GM21737 (cell line): ENCODE data around the gene CYP2B6.
"Not testable (repeated sequence)": the region's sequence is repeated elsewhere in the genome, so short reads cannot be mapped to it uniquely, and the experiment has no call there.

Source experiments
- ATAC-seq: cut with Tn5 transposase; IDR thresholded peaks from one replicate; pipeline ENCODE4 v1.9.1; 2021; ENCODE audit warnings: mild to moderate bottlenecking, moderate library complexity; ENCODE audit not compliant: unreplicated experiment

CYP2B6 gene

GRCh38 chr19:40990972-40991381 lies at the start of gene CYP2B6:
Gene CYP2B6 (plus strand): TSS chr19:40991282. CDS start chr19:40991306, 24 bp downstream.
- ATAC-seq = no peak

GRCh38 chr19:40941481-40942219 lies 49.4 kb upstream of the CYP2B6 start:
- no peak for ATAC-seq

GRCh38 chr19:40945645-40946044 lies 45.4 kb upstream of the CYP2B6 start:
- ATAC-seq = no peak

- ATAC-seq = no peak
Observed at GRCh38 chr19:40947114-40947513, 44.0 kb upstream of the CYP2B6 start.

- ATAC-seq = no peak
Observed at GRCh38 chr19:40947573-40947972, 43.5 kb upstream of the CYP2B6 start.

- no peak for ATAC-seq
Observed at GRCh38 chr19:40948580-40949299, 42.3 kb upstream of the CYP2B6 start.

GRCh38 chr19:40954573-40954972 lies 36.5 kb upstream of the CYP2B6 start:
- no peak for ATAC-seq

DNA sequence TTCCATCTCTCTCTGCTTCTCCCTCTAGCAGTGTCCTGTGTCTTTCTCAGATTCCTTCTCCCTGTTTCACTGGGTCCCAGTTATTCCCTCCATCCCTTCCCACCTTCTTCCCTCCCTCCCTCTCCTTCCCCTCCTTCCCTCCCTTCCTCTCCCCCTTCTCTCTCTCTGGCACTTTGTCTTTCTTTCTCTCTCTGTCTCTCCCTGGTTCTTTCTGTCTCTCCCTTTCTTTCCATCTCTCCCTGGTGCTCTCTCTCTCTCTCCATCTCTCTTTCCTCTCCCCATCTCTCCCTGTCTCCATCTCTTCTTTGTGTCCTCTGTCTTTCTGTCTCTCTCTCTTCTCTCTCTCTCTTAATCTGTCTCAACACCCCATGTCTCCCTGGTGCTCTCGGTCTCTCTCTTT lies 31.7 kb upstream of the CYP2B6 start:
- ATAC-seq = no peak

DNA sequence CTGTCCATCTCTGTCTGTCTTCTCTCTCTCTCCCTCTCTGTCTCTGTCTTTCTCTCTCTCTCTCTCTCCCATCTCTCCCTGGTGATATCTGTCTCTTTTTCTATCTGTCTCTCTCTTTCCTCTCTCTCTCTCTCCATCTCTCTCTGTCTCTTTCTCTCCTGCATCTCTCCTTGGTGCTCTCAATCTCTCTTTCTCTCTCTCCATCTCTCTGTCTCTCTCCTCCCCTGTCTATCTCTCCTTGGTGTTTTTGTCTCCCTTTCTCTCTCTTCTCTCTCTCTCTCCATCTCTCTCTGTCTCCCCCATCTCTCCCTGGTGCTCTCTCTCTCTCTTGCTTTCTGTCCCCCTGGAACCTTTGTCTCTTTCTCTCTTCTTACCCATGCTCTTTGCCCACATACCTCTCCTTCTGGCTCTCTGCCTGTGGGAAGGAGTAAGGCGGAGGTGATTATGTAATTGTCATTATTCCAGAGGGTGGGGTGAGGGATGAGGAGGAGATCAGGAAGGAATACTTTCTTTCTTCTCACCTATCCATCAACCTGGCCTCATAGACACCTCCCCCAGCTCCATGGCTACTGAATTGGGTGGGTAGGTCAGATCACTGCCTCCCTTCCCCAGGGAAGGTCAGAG lies 30.9 kb upstream of the CYP2B6 start:
- no peak for ATAC-seq

GRCh38 chr19:40960780-40961179 lies 30.3 kb upstream of the CYP2B6 start:
- no peak for ATAC-seq

- ATAC-seq = no peak
Observed at GRCh38 chr19:40962460-40962961, 28.6 kb upstream of the CYP2B6 start.

GRCh38 chr19:40964361-40964760 lies 26.7 kb upstream of the CYP2B6 start:
- not testable (repeated sequence) for ATAC-seq

DNA sequence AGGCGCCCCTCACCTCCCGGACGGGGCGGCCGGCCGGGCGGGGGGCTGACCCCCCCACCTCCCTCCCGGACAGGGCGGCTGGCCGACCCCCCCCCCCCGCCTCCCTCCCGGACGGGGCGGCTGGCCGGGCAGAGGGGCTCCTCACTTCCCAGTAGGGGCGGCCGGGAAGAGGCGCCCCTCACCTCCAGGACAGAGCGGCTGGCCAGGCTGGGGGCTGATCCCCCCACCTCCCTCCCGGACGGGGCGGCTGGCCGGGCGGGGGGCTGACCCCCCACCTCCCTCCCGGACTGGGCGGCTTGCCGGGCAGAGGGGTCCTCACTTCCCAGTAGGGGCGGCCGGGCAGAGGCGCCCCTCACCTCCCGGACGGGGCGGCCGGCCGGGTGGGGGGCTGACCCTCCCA lies 25.7 kb upstream of the CYP2B6 start:
- ATAC-seq = not testable (repeated sequence)

GRCh38 chr19:40966591-40966990 lies 24.5 kb upstream of the CYP2B6 start:
- ATAC-seq = not testable (repeated sequence)

- not testable (repeated sequence) for ATAC-seq
Observed at GRCh38 chr19:40968065-40968464, 23.0 kb upstream of the CYP2B6 start.

DNA sequence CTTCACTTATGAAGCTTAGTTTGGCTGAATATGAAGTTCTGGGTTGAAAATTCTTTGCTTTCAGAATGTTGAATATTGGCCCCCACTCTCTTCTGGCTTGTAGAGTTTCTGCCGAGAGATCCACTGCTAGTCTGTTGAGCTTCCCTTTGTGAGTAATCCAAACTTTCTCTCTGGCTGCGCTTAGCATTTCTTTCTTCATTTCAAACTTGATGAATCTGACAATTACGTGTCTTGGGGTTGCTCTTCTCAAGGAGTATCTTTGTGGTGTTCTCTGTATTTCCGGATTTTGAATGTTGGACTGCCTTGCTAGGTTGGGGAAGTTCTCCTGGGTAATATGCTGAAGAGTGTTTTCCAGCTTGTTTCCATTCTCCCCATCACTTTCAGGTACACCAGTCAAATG lies 21.4 kb upstream of the CYP2B6 start:
- not testable (repeated sequence) for ATAC-seq

DNA sequence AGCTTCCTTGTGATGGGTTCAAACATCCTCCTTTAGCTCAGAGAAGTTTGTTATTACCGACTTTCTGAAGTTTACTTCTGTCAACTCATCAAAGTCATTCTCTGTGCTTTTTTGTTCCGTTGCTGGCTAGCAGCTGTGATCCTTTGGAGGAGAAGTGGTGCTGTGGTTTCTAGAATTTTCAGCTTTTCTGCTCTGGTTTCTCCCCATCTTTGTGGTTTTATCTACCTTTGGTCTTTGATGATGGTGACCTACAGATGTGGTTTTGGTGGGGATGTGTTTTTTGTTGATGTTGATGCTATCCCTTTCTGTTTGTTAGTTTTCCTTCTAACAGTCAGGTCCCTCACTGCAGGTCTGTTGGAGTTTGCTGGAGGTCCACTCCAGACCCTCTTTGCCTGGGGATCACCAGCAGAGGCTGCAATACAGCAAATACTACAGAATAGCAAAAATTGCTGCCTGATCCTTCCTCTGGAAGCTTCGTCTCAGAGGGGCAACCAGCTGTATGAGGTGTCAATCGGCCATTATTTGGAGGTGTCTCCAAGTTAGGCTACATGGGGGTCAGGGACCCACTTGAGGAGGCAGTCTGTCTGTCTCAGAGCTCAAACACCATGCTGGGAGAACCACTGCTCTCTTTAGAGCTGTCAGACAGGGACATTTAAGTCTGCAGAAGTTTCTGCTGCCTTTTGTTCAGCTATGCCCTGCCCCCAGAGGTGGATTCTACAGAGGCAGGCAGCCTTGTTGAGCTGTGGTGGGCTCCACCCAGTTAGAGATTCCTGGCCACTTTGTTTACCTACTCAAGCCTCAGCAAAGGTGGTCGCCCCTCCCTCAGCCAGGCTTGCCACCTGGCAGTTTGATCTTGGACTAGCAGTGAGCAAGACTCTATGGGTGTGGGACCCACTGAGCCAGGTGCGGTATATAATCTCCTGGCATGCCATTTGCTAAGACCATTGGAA lies 20.4 kb upstream of the CYP2B6 start:
- not testable (repeated sequence) for ATAC-seq

DNA sequence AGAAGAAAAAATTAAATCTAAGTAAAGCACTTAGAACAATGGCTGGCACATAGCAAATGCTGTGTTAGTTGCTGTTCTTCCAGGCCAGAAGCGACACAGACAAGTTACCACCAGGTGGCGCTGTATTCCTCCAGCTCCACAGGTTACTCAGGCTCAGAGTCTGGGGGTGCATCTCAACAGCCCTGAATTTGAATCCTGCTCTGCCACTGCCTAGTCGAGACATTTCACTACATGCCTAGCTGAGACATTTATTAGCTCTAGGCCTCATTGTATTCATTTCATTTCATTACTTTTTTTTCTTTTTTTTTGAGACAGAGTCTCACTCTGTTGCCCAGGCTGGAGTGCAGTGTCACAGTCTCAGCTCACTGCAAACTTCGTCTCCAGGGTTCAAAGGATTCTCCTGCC lies 16.4 kb upstream of the CYP2B6 start:
- ATAC-seq = no peak

DNA sequence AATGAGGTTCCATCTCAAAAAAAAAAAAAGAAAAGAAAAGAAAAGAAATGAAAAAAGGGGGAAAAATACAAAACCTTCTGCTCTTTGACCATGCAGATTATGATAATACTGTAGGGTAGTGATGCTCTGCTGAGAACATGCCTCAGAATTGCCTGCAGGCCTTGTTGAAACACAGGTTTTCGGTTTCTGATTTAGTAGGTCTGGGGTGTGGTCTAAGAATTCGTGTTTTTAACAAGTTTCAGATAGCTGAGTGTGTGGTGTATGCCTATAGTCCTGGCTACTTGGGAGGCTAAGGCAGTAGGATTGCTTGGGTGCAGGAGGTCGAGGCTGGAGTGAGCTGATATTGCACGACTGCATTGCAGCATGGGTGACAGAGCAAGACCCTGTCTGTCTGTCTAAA lies 14.9 kb upstream of the CYP2B6 start:
- no peak for ATAC-seq

- no peak for ATAC-seq
Observed at GRCh38 chr19:40976724-40977123, 14.4 kb upstream of the CYP2B6 start.

- ATAC-seq = not testable (repeated sequence)
Observed at GRCh38 chr19:40979759-40980158, 11.3 kb upstream of the CYP2B6 start.
